ENCODE data around the gene KANSL3.

Gene KANSL3

GRCh38 chr2:96638144-96639121 lies at the start of gene KANSL3:
Gene KANSL3 (minus strand): TSS chr2:96638312. CDS start chr2:96637135, 1,177 bp downstream.
- DNase-seq (ENCODE audit: insufficient read length, low spot score) (peak; percentile 47), FAIRE-seq (no peak)
- TF ChIP-seq CTCF (IDR thresholded peaks at IDR 0.05; ENCODE audit: insufficient read depth, missing control alignments): no peak

GRCh38 chr2:96687266-96687665 lies 49.2 kb upstream of the KANSL3 start:
- no peak for TF ChIP-seq CTCF (IDR thresholded peaks at IDR 0.05; ENCODE audit: insufficient read depth, missing control alignments)
- no peak for FAIRE-seq
- DNase-seq (ENCODE audit: insufficient read length, low spot score): no peak

GRCh38 chr2:96685577-96686459 lies 47.7 kb upstream of the KANSL3 start:
- no peak for DNase-seq (ENCODE audit: insufficient read length, low spot score)
- FAIRE-seq: no peak
- no peak for TF ChIP-seq CTCF (IDR thresholded peaks at IDR 0.05; ENCODE audit: insufficient read depth, missing control alignments)

- no peak for TF ChIP-seq CTCF (IDR thresholded peaks at IDR 0.05; ENCODE audit: insufficient read depth, missing control alignments)
- FAIRE-seq: no peak
- DNase-seq (ENCODE audit: insufficient read length, low spot score): no peak
Observed at GRCh38 chr2:96684883-96685576, 46.9 kb upstream of the KANSL3 start.

GRCh38 chr2:96683972-96684820 lies 46.1 kb upstream of the KANSL3 start:
- FAIRE-seq: no peak

More at GRCh38 chr2:96683972-96684820, 46.1 kb upstream of the KANSL3 start:
- no peak for DNase-seq (ENCODE audit: insufficient read length, low spot score)
- TF ChIP-seq CTCF (IDR thresholded peaks at IDR 0.05; ENCODE audit: insufficient read depth, missing control alignments): no peak

Measured in D721Med (cell line).